ENCODE measurements around the gene ABHD4.

Gene ABHD4

DNA sequence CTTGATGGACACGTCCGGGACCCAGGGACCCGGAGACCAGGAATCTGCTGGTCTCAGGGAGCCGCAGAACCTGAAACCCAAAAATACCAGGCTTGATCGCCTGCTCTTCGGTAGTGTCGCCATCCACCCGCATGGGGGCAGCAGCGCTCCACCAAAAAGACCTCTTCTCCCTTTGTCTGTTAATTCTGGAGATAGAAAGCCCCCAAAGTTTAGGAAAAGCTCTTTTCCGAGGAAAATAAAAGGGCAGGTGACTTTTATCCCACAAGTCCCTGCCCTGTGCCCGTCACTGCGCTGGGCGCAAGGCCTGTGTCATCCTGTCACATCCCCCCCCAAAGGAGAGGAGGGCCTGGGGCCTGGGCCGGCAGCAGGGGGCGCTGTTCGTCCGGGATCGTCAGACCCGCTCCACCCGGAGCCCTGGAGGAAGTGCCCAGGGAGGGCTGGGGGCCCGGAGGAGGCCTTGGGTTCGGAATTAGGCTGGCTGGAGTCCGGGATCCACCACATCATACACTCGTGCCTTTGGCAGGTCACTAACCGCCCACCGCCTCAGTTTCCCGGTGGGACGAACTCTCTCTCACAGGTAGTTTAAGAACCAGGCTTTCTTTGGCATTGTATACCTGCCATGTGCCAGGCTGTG lies 41.0 kb upstream of the ABHD4 start:
- ChIA-PET CTCF (interaction anchor here (0.6 to 2.6 kb wide), 32 partner anchors 8 to 453 kb away, joined by 3 to 17 read pairs (median 4); partner anchors contain the start of genes DAD1 and LRP10), POLR2A (ENCODE audit: low non-redundant PET) (interaction anchor here (0.6 kb wide), 1 partner anchor 125 kb away, joined by 3 read pairs; no protein-coding TSS in a partner anchor)
- peak; percentile 70 for DNase-seq (ENCODE audit: low spot score)
- peak overlapping the region; percentile 90 for H3K27ac ChIP-seq
- TF ChIP-seq, protein P1, sequence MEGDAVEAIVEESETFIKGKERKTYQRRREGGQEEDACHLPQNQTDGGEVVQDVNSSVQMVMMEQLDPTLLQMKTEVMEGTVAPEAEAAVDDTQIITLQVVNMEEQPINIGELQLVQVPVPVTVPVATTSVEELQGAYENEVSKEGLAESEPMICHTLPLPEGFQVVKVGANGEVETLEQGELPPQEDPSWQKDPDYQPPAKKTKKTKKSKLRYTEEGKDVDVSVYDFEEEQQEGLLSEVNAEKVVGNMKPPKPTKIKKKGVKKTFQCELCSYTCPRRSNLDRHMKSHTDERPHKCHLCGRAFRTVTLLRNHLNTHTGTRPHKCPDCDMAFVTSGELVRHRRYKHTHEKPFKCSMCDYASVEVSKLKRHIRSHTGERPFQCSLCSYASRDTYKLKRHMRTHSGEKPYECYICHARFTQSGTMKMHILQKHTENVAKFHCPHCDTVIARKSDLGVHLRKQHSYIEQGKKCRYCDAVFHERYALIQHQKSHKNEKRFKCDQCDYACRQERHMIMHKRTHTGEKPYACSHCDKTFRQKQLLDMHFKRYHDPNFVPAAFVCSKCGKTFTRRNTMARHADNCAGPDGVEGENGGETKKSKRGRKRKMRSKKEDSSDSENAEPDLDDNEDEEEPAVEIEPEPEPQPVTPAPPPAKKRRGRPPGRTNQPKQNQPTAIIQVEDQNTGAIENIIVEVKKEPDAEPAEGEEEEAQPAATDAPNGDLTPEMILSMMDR (conservative IDR thresholded peaks at IDR 0.05; ENCODE audit: low read depth), result peak; percentile 98

DNA sequence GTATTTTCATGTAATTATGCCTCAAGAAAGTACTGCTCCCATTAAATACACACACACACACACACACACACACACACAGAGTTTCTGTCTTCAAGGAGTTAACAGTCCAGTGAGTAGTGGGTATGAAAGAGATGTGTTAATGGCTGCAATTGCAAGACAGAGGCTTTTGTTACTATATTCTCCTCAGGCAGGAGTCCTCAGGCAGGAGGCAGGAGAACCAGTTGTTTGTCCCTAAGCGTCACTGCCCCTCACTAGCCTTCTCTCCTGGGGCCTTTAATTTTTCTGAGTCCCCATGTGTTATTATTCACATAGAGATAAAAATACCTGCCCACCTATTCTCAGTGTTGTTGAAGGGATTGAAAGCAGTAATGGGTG lies 40.3 kb upstream of the ABHD4 start:
- ChIA-PET POLR2A (ENCODE audit: low non-redundant PET) (no interaction called here), CTCF (interaction anchor here (0.6 to 2.6 kb wide), 2 partner anchors 95 to 272 kb away, joined by 4 to 17 read pairs; no protein-coding TSS in a partner anchor)
- TF ChIP-seq, protein P1 (conservative IDR thresholded peaks at IDR 0.05; ENCODE audit: low read depth), result no peak
- H3K27ac ChIP-seq, result peak overlapping the region; percentile 21
- DNase-seq (ENCODE audit: low spot score), result no peak

DNA sequence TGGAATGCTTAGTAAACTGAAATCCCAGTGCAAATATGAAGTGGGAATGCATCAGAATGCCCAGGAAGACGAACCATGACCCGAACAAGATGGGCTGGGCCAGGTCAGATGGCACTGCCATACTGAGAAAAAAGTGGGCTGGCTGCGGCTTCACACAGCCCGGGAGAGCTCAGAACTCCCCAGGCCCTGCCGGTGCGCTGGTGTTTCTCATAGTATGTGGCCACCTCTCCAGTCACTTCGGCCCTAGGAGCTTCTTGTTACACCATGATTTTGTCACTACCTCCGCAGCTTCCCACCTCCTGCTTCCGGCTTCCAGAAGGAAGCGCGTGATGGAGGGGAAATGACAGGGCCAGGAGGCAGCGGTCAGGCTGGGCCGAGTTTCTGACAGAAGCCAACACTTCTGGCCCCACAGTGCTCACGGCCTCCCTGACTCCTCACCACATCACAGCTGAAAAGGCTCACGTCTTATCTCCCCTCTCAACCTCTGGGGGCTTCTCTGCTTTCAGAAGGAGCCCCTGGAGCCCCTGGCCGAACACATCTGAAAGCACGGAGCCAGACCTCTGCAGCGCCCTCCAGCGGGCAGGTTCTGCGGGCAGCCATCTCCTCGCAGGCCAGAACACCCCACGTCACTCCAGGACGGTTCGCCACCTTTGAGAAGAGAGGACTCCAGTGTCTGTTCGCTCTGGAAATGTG lies 39.7 kb upstream of the ABHD4 start:
- CTCF ChIA-PET, result no interaction called here
- no peak for DNase-seq (ENCODE audit: low spot score)
- peak overlapping the region; percentile 21 for H3K27ac ChIP-seq
- TF ChIP-seq, protein P1 (conservative IDR thresholded peaks at IDR 0.05; ENCODE audit: low read depth), result no peak
- POLR2A ChIA-PET (ENCODE audit: low non-redundant PET), result no interaction called here

DNA sequence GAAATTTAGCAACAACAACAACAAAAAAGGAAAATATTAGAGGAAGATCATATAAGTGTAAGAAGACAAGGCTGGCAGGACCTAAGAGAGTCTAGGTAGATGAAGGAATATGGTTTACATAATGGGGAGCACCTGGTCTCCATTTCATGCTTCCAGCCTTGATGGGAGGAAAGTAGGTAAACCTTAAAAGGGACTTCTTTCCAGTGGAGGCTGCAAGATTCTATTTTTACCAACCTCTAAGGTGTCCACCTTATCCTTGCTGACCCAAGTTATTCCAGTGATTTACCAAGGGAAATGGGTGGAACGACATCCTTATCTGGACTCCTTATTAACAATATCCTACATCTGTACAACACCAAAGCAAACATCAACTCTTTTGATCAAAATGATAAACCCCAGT lies 39.1 kb upstream of the ABHD4 start:
- ChIA-PET POLR2A (ENCODE audit: low non-redundant PET) (no interaction called here), CTCF (interaction anchor here (0.6 to 1.9 kb wide), 2 partner anchors 11 to 632 kb away, joined by 3 to 7 read pairs; no protein-coding TSS in a partner anchor)
- TF ChIP-seq, protein P1 (conservative IDR thresholded peaks at IDR 0.05; ENCODE audit: low read depth), result no peak
- peak overlapping the region; percentile 32; the same call in 1 of the 2 replicates for H3K27ac ChIP-seq
- no peak for DNase-seq (ENCODE audit: low spot score)

DNA sequence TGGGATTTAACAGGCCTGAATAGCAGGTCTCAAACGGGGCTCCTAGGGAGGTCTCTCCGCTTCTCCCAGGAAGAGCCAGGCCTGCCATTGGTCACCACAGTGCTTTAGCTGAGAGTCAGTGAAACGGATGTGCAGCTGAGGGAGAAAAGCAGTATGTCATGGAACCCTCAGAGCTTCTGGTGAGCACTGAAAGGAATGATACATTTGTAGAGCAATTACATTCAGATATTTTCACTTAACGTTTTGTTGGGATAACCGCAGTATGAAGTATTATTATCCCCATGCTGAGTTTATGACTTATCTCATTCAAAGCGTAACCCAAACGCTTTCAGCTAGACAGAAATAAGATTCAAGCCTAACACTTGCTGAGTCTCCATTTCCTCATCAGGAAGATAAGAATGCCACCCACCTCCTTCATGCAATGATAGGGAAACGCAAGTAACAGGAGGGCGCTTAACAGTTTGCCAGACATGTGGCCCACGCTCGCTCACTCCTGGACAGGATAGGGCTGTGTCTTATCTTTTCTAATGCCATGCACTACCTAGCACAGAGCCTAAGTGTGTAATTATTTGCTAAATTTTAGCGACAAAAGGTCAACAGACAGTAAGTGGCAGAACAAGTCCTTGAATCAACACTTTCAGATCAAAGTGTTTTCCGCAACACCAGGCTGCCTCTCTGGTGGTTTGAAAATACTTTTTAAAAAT lies 37.3 kb upstream of the ABHD4 start:
- no peak for DNase-seq (ENCODE audit: low spot score)
- H3K27ac ChIP-seq, result no peak overlapping the region
- CTCF ChIA-PET, result interaction anchor here (0.6 to 1.9 kb wide), 7 partner anchors 9 to 421 kb away, joined by 3 to 7 read pairs (median 3); partner anchors contain the start of gene AJUBA
- POLR2A ChIA-PET (ENCODE audit: low non-redundant PET), result no interaction called here
- TF ChIP-seq, protein P1 (conservative IDR thresholded peaks at IDR 0.05; ENCODE audit: low read depth), result no peak

DNA sequence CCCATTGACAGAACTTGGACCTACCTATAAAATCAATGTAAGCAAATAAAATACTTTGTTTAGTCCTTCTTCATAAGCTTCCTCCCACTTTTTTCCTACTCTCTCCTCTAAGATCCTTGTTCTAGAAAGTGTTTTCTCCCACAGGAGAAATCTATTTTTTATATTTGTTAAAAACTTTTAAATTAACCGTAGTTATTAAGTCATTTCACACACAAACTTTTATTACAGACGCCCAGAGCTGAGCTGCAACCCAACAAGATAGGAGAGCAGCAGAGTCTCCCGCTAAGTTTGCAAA lies 36.8 kb upstream of the ABHD4 start:
- DNase-seq (ENCODE audit: low spot score), result no peak
- ChIA-PET POLR2A (ENCODE audit: low non-redundant PET) (no interaction called here), CTCF (interaction anchor here (0.5 to 1.0 kb wide), 4 partner anchors 12 to 421 kb away, joined by 3 read pairs; partner anchors contain the start of gene AJUBA)
- H3K27ac ChIP-seq, result no peak overlapping the region
- TF ChIP-seq, protein P1 (conservative IDR thresholded peaks at IDR 0.05; ENCODE audit: low read depth), result no peak

Measured in RWPE1 (cell line).